Measurements from ENCODE around the gene DNMT1.

DNA sequence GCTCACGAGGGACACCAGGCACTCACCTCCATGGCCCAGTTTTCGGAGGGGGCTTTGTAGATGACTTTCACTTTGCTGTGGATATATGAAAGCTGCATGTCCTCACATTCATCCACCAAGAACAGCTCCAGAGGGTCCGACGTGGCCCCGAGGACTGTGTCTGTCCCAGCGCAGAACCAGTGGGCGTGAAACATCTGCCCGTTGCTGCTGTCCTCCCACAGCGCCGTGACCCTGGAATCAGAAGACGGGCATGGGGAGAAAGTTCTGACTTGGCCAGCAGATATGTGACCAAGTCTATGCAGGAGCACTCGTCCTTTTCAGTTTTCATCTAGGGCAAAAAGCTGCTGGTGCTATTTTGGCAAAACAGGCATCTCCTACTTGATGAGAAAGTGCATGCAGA, 45.3 kb downstream of the DNMT1 start:
- TF ChIP-seq, protein P1, sequence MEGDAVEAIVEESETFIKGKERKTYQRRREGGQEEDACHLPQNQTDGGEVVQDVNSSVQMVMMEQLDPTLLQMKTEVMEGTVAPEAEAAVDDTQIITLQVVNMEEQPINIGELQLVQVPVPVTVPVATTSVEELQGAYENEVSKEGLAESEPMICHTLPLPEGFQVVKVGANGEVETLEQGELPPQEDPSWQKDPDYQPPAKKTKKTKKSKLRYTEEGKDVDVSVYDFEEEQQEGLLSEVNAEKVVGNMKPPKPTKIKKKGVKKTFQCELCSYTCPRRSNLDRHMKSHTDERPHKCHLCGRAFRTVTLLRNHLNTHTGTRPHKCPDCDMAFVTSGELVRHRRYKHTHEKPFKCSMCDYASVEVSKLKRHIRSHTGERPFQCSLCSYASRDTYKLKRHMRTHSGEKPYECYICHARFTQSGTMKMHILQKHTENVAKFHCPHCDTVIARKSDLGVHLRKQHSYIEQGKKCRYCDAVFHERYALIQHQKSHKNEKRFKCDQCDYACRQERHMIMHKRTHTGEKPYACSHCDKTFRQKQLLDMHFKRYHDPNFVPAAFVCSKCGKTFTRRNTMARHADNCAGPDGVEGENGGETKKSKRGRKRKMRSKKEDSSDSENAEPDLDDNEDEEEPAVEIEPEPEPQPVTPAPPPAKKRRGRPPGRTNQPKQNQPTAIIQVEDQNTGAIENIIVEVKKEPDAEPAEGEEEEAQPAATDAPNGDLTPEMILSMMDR (IDR thresholded peaks at IDR 0.05) = no peak
- TF ChIP-seq POLR2A (IDR thresholded peaks at IDR 0.05; ENCODE audit: low read depth) (no peak), EP300 (IDR thresholded peaks at IDR 0.05) (no peak)
